Aorta (tissue), 5 donors: ENCODE data around the gene CSTF2. TPM values are rescaled to one million over a fixed set of nuclear protein-coding genes. Genes with fewer than 3 reads are reported as not detected.

ENCODE experiments used
- ATAC-seq: fragments of 200-7000 bp; cut with Tn5 transposase; one replicate; pipeline ENCODE4 v1.9.1; 2022; ENCODE audit warnings: moderate library complexity; ENCODE audit not compliant: low FRiP score
- DNase-seq, 2 donors: peaks; one replicate each; pipeline ENCODE4 v3.0.0-alpha.2; 2020
- H3K27ac ChIP-seq, 2 donors: one replicate each; pipeline ENCODE4 v1.5.1; 2013; ENCODE audit warnings: low read length in 2 of 2, mild to moderate bottlenecking in 2 of 2, moderate library complexity in 2 of 2, control low read depth in 1 of 2, inconsistent platforms in 1 of 2, low read depth in 1 of 2
- H3K27me3 ChIP-seq, 2 donors: one replicate each; pipeline ENCODE4 v1.6.1; 2013; ENCODE audit warnings: control low read depth in 1 of 2, low read length in 1 of 2, mild to moderate bottlenecking in 1 of 2, moderate library complexity in 1 of 2; ENCODE audit not compliant: insufficient read depth in 2 of 2, control insufficient read depth in 1 of 2
- H3K36me3 ChIP-seq, 2 donors: one replicate each; pipeline ENCODE4 v1.6.1; 2013; ENCODE audit warnings: control low read depth in 1 of 2, low read length in 1 of 2, mild to moderate bottlenecking in 1 of 2; ENCODE audit not compliant: insufficient read depth in 2 of 2, control insufficient read depth in 1 of 2
- H3K4me1 ChIP-seq, 2 donors: one replicate each; pipeline ENCODE4 v1.6.1; 2013; ENCODE audit warnings: low read length in 2 of 2, control low read depth in 1 of 2, mild to moderate bottlenecking in 1 of 2, moderate library complexity in 1 of 2; ENCODE audit not compliant: insufficient read depth in 2 of 2, control insufficient read depth in 1 of 2
- H3K4me3 ChIP-seq, 2 donors: one replicate each; pipeline ENCODE4 v1.5.1; 2013; ENCODE audit warnings: low read length in 2 of 2, control low read depth in 1 of 2, mild to moderate bottlenecking in 1 of 2
- H3K9me3 ChIP-seq: one replicate; pipeline ENCODE4 v1.6.1; 2013; ENCODE audit warnings: mild to moderate bottlenecking, low read length; ENCODE audit not compliant: control insufficient read depth
- WGBS, 2 donors: extraction: QIAGEN DNeasy Blood & Tissue Kit; methylation state at CpG; one replicate each; pipeline ENCODE4 v1.1.7; 2013; 5-methylcytosine and 5-hydroxymethylcytosine counted together
- intact Hi-C, 2 donors: fragments of 100-400 bp; cut with DNase I; formaldehyde crosslinking; loops; one replicate each; pipeline versions ENCODE4 v1.14.2 to v1.15.0; 2022
- polyA plus RNA-seq, 2 donors: library from polyadenylated mRNA; stranded (reverse); fragments of 200-250 nt; gene quantifications; one replicate each; pipeline ENCODE4 v1.2.3, GENCODE V29; 2013
- total RNA-seq, 2 donors: library from RNA; stranded (reverse); fragmentation: NEBNext Ultra II Directional; extraction: Animal tissue kit (Norgen Biotek cat#: 25700); gene quantifications; one replicate each; pipeline ENCODE4 v1.2.1, GENCODE V29; 2021
- donor health status: healthy with polysubstance abuse.
- donor health status: Bipolar disorder and iron deficiency.
- donor health status: DM: no; HTN: no; CAD: no.
- donor health status: DM: no; HTN: no; CAD: no.
- donor health status: DM: yes; HTN: yes; CAD: no.

The CSTF2 gene
- total and polyA plus RNA-seq, 4 donors: 3.1 to 11.1 (median 6.4) TPM

DNA sequence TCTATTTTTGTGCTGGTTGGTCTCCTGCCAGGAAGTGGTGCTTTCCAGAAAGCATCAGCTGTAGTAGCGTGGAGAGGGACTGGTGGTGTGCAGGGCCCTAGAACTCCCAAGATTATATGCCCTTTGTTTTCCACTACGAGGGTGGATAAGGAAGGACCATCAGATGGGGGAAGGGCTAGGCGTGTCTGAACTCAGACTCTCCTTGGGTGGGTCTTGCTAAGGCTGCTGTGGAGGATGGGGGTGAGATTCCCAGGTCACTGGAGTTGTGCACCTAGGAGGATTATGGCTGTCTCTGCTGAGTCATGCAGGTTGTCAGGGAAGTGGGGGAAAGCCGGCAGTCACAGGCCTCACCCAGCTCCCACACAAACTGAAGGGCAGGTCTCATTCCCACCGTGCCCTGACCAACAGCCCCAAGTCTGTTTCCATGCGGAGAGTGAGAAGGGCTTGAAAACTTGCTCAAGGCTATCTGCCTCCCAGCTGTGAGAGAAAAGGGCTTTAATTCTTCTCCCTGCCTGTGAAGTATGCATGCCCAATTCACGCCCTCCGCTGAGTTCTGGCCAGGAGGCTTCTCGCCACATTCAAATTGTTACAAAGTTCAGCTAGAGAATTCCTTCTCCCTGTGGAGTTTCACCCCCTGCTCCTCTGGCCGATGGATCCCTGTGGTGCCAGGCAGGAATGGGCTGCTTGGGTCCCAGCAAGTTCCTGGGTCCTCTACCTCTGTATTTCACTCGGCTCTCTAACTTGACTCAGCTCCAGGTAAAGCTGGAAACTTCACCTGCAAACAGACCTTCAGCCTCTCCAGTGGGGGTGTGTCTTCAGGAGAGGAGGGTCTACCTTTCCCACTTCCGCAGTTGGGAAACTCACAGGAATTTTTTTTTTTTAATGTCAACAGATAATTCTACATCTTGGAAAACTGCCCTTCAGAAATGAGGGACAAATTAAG, 7.7 kb upstream of the CSTF2 start:
- H3K27ac ChIP-seq: no peak overlapping the region
- H3K36me3 ChIP-seq: no peaks in the 10 kb centered on the region
- WGBS, 2 donors: 24 to 35% methylated on average over 12 of the region's 12 CpGs
- no peaks in the 10 kb centered on the region for H3K9me3 ChIP-seq
- DNase-seq (no peak), ATAC-seq (no peak)
- no peaks in the 10 kb centered on the region for H3K27me3 ChIP-seq
- no peak overlapping the region for H3K4me3 ChIP-seq
- no peaks in the 10 kb centered on the region for H3K4me1 ChIP-seq
- intact Hi-C loops: no loop called here

DNA sequence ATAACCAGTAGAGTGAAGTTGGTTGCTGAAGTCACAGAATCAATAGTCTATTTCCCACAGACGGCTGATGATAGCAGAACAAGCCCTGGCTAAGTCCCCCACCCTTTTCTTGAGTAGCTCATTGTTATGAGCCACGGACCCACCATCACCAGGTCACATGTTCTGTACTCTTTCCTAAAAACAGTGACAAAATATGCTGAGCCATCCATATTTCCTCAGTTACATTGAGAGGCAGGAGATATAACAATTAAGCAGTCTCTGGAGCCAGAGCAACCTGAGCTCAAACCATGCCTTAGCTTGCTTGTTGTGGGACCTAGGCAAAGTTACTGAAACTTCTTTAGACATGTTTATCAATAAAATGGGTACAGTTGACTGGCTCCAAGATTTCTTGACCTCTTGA, 2.9 kb upstream of the CSTF2 start:
- WGBS, 2 donors: 43 to 69% methylated on average over 2 of the region's 2 CpGs
- no peak for DNase-seq
- Histone ChIP-seq H3K4me1 (no peaks in the 10 kb centered on the region), H3K27me3 (no peaks in the 10 kb centered on the region), H3K4me3 (no peak overlapping the region), H3K27ac (no peak overlapping the region), H3K36me3 (no peaks in the 10 kb centered on the region), H3K9me3 (no peaks in the 10 kb centered on the region)
- ATAC-seq: no peak
- intact Hi-C loops: no loop called here

DNA sequence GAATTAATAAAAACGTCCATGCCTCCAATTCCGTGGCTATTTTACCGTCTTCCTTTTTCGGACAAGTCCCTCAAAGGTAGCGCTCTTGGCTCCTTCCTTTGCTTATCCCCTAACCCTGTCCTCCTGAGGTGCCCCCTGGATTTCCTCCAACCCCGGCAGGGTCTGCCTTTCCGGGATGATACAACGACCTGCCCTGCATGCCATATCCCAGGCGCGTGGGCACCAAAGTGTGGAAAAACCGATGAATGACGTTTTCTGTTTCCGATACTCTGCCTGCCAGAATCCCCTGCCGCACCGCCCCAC, 706 bp upstream of the CSTF2 start:
- intact Hi-C loops: no loop called here
- Histone ChIP-seq H3K36me3 (no peaks in the 10 kb centered on the region), H3K9me3 (no peaks in the 10 kb centered on the region), H3K27ac (no peak overlapping the region), H3K27me3 (no peaks in the 10 kb centered on the region), H3K4me1 (no peaks in the 10 kb centered on the region), H3K4me3 (peak overlapping the region; percentile 16 to 42)
- DNase-seq (no peak), ATAC-seq (no peak)
- 8 to 41% methylated on average over 15 of the region's 15 CpGs for WGBS, 2 donors

DNA sequence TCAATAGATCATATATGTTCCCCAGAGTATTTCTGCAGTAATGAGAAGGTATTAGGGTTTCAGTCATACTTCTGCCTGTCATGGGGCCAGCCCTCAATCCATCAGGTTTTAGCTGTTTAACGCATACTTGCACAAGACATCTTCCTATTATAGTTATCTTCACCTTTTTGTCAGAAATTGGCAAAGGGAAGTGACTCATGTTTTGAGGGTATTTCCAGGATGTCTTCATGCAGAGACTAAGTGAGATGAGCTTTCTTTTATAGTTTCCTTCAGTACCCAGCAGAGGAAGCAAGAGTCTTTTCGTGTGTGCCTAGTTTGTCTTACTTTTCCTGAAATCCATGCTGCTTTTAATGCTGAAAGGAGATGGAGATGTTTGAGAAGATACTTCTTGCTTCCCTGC, 9.5 kb downstream of the CSTF2 start:
- intact Hi-C loops: no loop called here
- Histone ChIP-seq H3K27ac (no peak overlapping the region), H3K36me3 (peaks cover 2 to 3% of the 10 kb centered on the region in 2 donors)

DNA sequence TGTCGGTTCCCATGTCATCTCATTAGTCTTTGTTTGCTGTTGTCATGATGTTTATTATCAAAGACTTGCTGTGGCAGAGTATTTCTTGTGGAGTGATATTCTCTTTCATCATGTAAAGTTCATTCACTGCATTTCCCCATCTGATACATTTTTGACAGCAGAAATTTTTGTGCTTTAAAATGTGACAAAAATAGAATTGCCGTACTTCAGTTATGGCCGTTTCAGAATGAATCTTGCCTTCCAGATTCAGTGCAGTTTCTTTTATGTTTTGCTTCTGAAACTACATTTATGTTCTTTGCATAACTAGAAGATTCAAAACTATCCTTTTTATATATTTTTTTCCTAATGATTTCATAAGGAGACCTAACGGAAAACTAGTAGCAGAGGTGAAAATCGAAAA, 10.0 kb downstream of the CSTF2 start:
- intact Hi-C loops: no loop called here
- no peaks in the 10 kb centered on the region for H3K4me1 ChIP-seq
- ATAC-seq: no peak
- WGBS, 2 donors: 70 to 81% methylated on average over 5 of the region's 5 CpGs
- DNase-seq: no peak
- no peak overlapping the region for H3K27ac ChIP-seq
- H3K4me3 ChIP-seq: no peak overlapping the region
- H3K36me3 ChIP-seq: peaks cover 2 to 3% of the 10 kb centered on the region in 2 donors
- no peaks in the 10 kb centered on the region for H3K27me3 ChIP-seq
- H3K9me3 ChIP-seq: no peaks in the 10 kb centered on the region

More for the DNA sequence above, 9.5 kb downstream of the CSTF2 start:
- Histone ChIP-seq H3K27me3 (no peaks in the 10 kb centered on the region), H3K4me3 (no peak overlapping the region), H3K4me1 (no peaks in the 10 kb centered on the region), H3K9me3 (no peaks in the 10 kb centered on the region)
- no peak for DNase-seq
- WGBS, 2 donors: 77 to 85% methylated on average over 2 of the region's 2 CpGs
- no peak for ATAC-seq

DNA sequence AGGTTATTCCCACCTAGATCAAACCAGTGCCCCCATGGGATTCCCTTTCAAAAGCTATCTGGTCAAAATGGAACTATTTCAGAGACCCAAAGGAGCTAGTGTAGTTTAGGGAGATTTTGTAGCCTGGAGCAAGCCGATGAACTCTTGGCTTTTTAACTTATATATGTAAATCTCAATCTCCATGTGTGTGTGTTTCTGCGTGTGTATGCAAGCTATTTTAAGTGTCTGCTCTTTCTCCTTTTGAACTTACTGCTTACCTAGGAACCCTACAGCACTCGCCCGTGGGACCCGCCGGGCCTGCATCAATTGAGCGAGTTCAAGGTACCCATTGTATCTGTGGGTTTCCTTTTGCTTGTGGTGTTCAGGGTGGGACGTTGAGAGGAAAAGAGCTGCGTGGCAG, 10.4 kb downstream of the CSTF2 start:
- H3K27me3 ChIP-seq: no peaks in the 10 kb centered on the region
- DNase-seq: no peak
- intact Hi-C loops: no loop called here
- 88 to 93% methylated on average over 9 of the region's 9 CpGs for WGBS, 2 donors
- no peak overlapping the region for H3K4me3 ChIP-seq
- H3K27ac ChIP-seq: no peak overlapping the region
- peaks cover 2 to 3% of the 10 kb centered on the region in 2 donors for H3K36me3 ChIP-seq
- no peak for ATAC-seq
- H3K4me1 ChIP-seq: no peaks in the 10 kb centered on the region
- no peaks in the 10 kb centered on the region for H3K9me3 ChIP-seq

DNA sequence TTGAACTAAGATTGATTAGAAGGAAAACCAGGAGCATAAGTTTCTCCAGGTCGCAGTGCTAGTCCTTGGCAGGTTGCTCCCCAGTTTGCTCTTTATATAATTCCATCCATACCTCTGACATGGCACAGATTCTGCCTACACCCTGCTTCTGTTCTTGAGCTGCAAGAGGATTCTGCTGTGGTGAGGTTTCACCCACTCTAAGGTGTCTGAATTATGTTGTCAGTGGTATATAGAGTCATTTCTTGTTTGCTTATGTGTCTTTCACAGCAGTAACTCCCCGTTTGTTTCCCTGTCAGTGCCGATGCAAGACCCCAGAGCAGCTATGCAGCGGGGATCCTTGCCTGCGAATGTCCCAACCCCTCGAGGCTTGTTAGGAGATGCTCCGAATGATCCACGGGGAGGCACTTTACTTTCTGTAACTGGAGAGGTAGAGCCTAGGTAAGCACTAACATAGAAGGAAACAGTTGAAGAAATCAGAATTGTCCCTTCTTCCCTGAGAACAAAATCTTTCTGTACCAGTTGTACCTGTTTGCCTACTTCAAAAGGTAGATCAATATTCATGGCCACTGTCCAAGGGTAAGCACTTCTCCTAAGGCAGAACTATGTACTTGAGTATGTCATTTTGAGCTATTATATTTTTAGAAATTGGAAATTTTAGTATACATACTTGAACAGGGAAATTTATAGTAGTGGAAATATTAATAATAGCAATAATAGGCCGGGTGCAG, 11.2 kb downstream of the CSTF2 start:
- no peaks in the 10 kb centered on the region for H3K4me1 ChIP-seq
- no peaks in the 10 kb centered on the region for H3K9me3 ChIP-seq
- no peak for ATAC-seq
- no peak overlapping the region for H3K4me3 ChIP-seq
- intact Hi-C loops: no loop called here
- no peaks in the 10 kb centered on the region for H3K27me3 ChIP-seq
- peaks cover 2 to 3% of the 10 kb centered on the region in 2 donors for H3K36me3 ChIP-seq
- no peak overlapping the region for H3K27ac ChIP-seq
- WGBS, 2 donors: 90 to 96% methylated on average over 9 of the region's 9 CpGs
- DNase-seq: no peak

DNA sequence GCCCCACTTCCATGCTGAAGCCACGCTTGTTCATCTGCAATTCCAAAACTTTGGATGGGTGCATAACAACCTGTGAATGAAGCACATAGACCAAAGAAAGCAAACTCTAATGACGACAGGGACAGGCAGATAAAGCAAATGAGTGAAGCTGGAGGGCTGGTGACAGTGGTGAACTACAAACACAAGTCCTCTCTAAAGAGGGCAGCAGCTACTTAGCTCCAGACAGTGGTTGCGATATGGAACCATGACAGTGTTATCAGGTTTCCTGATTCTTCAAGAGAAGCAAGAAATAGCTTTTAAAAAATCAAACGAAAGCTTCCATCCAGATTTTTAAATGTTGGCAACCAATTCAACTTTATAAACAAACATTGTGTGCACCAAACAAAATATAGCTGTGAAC, 30.1 kb downstream of the CSTF2 start:
- intact Hi-C loops: no loop called here
- no peaks in the 10 kb centered on the region for H3K27me3 ChIP-seq
- no peak for ATAC-seq
- no peaks in the 10 kb centered on the region for H3K9me3 ChIP-seq
- DNase-seq: no peak
- no peak overlapping the region for H3K4me3 ChIP-seq
- H3K27ac ChIP-seq: no peak overlapping the region
- WGBS, 2 donors: 54 to 62% methylated on average over 4 of the region's 4 CpGs
- H3K4me1 ChIP-seq: no peaks in the 10 kb centered on the region
- no peaks in the 10 kb centered on the region for H3K36me3 ChIP-seq

DNA sequence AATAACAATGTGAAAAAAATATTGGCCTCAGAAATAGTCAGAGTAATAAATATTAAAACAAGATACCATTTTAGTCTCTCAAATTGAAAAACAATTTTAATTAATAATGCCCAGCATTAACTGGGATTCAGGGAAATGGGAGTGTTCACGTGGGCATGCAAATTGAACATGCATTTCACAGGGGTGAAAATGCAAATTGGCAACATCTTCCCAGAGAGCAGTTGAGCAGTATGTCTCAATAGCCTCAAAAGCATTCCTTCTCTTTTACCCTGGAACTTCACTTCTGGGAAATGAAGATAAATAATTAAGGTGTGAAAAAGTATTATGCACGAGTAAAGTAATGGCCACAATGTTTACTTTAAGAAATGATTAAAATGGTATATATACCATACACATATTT, 32.6 kb downstream of the CSTF2 start:
- no peak for ATAC-seq
- H3K4me3 ChIP-seq: no peak overlapping the region
- no peaks in the 10 kb centered on the region for H3K4me1 ChIP-seq
- H3K27ac ChIP-seq: no peak overlapping the region
- H3K9me3 ChIP-seq: no peaks in the 10 kb centered on the region
- 34 to 47% methylated on average over 2 of the region's 2 CpGs for WGBS, 2 donors
- H3K36me3 ChIP-seq: no peaks in the 10 kb centered on the region
- no peak for DNase-seq
- no peaks in the 10 kb centered on the region for H3K27me3 ChIP-seq
- intact Hi-C loops: no loop called here
